Measurements from ENCODE around the gene BHLHE40.

The BHLHE40 gene

GRCh38 chr3:5002871-5003247 lies 23.6 kb downstream of the BHLHE40 start:
- no peak for DNase-seq

GRCh38 chr3:5004319-5005152 lies 25.3 kb downstream of the BHLHE40 start:
- no peak for DNase-seq

- no peak for DNase-seq
Observed at GRCh38 chr3:5005367-5005766, 26.1 kb downstream of the BHLHE40 start.

GRCh38 chr3:5006755-5007202 lies 27.5 kb downstream of the BHLHE40 start:
- peak; percentile 90 for DNase-seq

GRCh38 chr3:5007873-5008272 lies 28.6 kb downstream of the BHLHE40 start:
- no peak for DNase-seq

- no peak for DNase-seq
Observed at GRCh38 chr3:5009506-5010109, 30.4 kb downstream of the BHLHE40 start.

- DNase-seq, result no peak
Observed at GRCh38 chr3:5010140-5010539, 30.9 kb downstream of the BHLHE40 start.

GRCh38 chr3:5010706-5011554 lies 31.7 kb downstream of the BHLHE40 start:
- DNase-seq, result peak; percentile 56

GRCh38 chr3:5011555-5012256 lies 32.5 kb downstream of the BHLHE40 start:
- DNase-seq, result peak; percentile 33

GRCh38 chr3:5012367-5012766 lies 33.1 kb downstream of the BHLHE40 start:
- no peak for DNase-seq

- DNase-seq, result no peak
Observed at GRCh38 chr3:5013021-5013906, 34.0 kb downstream of the BHLHE40 start.

- no peak for DNase-seq
Observed at GRCh38 chr3:5014391-5014790, 35.2 kb downstream of the BHLHE40 start.

- no peak for DNase-seq
Observed at GRCh38 chr3:5015056-5015455, 35.8 kb downstream of the BHLHE40 start.

GRCh38 chr3:5016211-5017161 lies 37.2 kb downstream of the BHLHE40 start:
- peak; percentile 67 for DNase-seq

GRCh38 chr3:5017925-5018531 lies 38.8 kb downstream of the BHLHE40 start:
- DNase-seq, result no peak

- DNase-seq, result peak; percentile 82
Observed at GRCh38 chr3:5019411-5020241, 40.4 kb downstream of the BHLHE40 start.

- no peak for DNase-seq
Observed at GRCh38 chr3:5020242-5020722, 41.0 kb downstream of the BHLHE40 start.

GRCh38 chr3:5021116-5022092 lies 42.2 kb downstream of the BHLHE40 start:
- no peak for DNase-seq

All from CD4-positive, alpha-beta T cell treated with Interleukin-21 for 1 hour (primary cell).